DMS153 treated with DMSO at 0.1 percent for 48 hours (cell line): ENCODE data around the gene UNKL.

ENCODE experiments used
- DNase-seq: peaks from one replicate; lab custom pipeline; 2025; ENCODE audit not compliant: unreplicated experiment; lab: John Stamatoyannopoulos, UW

The UNKL gene

GRCh38 chr16:1342526-1343427 lies 71.7 kb downstream of the UNKL start:
- peak; percentile 98 for DNase-seq

DNA sequence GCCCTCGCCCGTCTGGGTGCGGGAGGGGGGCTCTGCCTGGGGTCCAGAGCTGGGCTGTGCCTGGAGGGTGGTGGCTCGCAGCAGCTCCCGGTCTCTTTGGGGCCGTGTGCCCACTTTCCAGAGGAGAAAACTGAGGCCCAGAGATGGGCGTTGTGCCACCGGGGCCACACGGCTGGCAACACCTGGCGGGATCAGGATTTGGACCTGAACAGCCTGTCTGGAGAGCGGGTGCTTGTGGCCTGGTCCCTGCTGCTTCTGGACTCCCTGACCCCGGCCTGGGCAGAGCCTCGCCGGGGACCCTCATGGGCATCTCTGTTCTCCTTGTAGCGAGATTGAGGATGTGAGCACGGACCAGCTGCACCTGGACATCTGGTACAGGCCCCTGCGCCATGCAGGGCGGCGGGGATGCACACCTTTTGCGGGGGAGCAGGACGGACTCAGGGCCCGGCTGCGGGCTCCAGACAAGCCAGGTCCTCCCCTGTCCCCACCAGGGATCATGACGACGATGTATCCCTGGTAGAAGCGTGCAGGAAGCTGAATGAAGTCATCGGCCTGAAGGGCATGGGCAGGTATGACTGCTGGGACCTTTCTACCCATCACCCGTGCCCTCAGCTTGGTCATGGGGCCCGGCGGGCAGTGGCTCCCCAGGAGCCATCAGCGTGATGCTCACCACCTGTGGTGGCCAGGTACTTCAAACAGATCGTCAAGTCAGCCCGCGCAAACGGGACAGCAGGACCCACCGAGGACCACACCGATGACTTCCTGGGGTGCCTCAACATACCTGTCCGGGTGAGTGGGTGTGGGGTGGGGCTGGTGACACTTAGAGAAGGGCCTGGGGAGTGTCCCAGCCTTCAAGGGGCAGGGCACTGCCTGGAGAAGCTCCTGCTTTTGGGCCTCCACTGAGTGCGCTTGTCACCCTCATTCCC lies 72.7 kb downstream of the UNKL start:
- DNase-seq: no peak

DNA sequence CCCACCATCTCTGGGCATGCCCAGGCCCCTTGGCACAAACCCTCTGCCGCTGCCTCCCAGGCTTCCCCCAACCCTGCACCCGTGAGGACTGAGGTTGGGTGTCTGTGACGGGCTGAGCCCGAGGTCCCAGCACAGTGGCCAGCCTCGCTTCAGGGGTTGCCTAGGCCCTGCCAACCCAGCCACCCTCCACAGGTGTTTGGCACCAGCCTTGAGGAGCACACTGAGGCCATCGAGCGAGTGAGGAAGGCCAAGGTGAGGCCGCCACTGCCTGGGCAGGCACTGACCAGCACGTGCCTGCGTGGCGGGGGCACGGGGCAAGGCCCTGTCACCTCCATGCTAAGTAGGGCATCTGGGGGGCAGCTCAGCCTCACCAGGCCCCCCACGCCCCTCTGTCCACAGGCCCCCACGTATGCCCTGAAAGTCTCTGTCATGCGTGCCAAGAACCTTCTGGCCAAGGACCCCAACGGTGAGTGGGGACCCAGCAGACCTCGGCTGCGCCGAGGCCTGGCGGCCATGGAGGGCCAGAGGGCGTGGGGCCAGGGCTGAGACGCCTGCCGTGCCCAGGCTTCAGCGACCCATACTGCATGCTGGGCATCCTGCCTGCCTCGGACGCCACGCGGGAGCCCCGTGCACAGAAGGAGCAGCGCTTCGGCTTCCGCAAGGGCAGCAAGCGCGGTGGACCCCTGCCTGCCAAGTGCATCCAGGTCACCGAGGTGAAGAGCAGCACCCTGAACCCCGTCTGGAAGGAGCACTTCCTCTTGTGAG lies 73.6 kb downstream of the UNKL start:
- no peak for DNase-seq

- DNase-seq: no peak
Measured at GRCh38 chr16:1338855-1339675, 75.4 kb downstream of the UNKL start.

DNA sequence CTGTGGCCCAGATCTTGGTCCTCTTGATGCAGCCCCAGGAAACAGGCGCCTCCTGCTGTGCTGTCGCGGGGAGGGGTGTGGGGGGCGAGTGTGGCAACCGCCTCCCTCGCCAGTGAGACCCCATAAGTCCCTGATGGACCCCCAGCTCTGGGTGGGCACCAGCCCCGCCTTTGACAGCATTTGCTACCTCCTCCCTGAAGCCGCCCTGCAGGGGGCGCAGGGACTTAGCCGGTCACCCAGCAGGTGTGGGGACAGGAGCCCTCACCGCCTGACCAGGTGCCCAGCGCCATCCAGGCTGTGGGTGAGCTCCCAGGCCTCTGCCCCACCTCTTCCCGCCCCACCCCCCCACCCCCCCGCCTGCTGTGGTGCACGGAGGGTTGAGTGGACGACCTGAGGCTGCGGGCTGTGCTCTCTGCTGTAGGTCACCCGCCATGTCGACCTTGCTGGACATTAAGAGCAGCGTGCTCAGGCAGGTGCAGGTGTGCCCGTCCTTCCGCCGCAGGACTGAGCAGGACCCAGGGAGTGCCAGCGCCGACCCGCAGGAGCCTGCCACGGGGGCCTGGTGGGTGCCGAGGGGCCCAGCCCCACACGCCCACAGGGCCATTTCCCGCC lies 76.3 kb downstream of the UNKL start:
- DNase-seq: no peak

- no peak for DNase-seq
Measured at GRCh38 chr16:1337486-1337885, 77.0 kb downstream of the UNKL start.

GRCh38 chr16:1336619-1337018 lies 77.9 kb downstream of the UNKL start:
- no peak for DNase-seq

GRCh38 chr16:1335996-1336395 lies 78.5 kb downstream of the UNKL start:
- DNase-seq: no peak

- DNase-seq: no peak
Measured at GRCh38 chr16:1335211-1335971, 79.1 kb downstream of the UNKL start.

- no peak for DNase-seq
Measured at GRCh38 chr16:1334739-1335138, 79.8 kb downstream of the UNKL start.

DNA sequence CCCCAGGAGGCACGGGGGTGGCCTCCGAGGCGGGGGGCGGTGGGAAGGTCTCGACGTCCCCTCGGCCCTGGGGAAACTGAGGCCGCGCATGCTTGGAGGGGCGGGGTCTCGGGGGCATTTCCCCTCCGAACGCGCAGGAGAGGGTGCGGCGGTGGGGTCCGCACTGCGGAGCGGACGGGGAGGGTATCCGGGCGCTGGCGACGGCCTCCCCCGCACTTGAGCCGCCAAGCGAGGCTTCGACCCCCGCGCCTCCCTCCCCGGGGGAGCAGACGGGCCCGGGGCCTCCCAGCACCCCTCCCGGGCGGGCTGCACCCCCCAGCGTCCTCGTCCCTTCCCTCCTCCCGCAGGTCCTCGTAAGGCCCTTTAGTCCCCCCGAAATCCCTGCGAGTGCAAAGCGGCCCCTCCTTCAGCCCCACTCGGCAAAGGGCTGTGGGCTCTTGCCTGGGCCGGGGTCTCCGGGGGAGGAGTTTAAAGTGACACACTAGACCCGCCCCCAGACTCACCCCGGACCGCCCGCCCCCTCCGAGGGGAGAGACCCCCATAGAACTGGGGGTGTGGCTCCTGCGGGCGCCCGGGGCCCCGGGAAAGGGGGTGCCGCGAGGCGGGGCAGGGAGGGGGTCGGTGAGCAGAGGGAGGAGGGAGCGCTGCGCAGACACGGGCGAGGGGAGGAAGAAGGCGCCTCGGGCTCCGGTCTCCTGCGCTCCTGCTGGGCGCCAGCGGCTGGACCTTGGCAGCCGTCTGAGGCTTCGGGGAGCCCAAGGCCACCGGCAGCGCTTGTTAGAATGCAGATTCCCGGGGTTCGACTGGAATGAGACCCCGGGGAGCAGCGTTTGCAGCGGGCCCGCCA lies 80.4 kb downstream of the UNKL start:
- DNase-seq: no peak

DNA sequence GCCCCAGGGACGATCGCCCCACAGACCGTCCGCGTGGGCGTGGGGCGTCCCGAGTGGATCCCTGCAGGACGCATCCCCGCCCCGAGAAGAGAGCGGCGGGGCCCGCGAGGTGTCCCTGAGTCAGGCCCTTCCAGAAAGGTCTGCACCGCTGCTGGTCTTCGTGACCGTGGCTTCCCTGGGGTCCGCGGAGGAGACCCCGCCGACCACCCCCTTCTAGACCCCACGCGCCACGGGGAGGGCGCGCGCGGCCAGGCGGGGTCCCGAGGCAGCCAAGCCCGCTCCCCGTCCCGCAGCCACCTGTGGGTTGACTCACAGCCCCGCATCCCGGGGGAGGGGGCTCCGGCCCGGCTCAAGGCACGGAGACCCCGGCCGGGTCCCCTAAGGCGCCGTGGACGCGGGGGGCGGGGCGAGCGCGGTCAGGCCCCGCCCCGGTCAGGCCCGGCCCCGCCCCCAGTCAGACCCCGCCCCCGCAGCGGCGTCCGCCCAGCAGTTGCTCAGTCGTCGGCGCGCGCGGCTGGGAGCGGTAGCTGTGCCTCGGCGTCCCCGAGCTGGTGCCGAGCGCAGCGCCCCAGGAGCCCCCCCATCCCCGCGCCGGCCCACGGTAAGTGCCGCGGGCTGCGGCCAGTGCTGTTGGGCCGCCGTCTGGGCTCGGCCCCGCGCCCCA lies 81.2 kb downstream of the UNKL start, which contains the start of gene BAIAP3:
BAIAP3 (plus strand) TSS at position 497 of the 664 bp plus-strand sequence. CDS start 4,905 bp downstream, outside the sequence.
- no peak for DNase-seq

DNA sequence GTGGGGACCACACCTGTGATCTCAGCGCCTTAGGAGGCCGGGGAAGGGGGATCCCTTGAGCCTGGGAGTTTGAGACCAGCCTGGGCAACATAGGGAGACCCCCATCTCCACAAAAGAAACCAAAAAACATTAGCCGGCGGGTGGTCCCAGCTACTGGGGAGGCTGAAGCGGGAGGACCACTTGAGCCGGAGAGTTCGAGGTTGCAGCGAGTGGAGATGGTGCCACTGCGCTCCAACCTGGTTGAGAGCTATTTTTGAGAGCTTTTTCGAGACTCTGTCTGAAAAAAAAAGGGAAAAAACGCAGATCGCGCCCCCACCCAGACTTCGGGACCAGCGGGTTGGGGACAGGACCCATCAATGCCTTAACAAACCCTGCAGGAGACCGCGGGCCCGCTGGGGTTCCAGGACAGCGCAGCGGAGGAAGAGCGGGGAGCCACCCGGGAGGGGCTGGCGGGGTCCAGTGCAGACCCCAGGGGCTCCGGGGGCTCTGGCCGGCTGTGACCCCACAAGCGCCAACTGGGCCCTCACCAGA lies 81.8 kb downstream of the UNKL start:
- DNase-seq: no peak

GRCh38 chr16:1331712-1332617 lies 82.5 kb downstream of the UNKL start:
- DNase-seq: peak; percentile 75

GRCh38 chr16:1330931-1331711 lies 83.4 kb downstream of the UNKL start:
- no peak for DNase-seq
